Glomerular endothelial cell (primary cell): ENCODE measurements around the gene LRRC55. TPM values are rescaled to one million over a fixed set of nuclear protein-coding genes. Genes with fewer than 3 reads are reported as not detected.
"Not testable (repeated sequence)": the region's sequence is repeated elsewhere in the genome, so short reads cannot be mapped to it uniquely, and the experiment has no call there.

Experiments
- DNase-seq: peaks from one replicate; pipeline ENCODE4 v3.0.0-alpha.2; 2011; ENCODE audit warnings: low read depth, low spot score; ENCODE audit errors: extremely low read depth
- total RNA-seq: library from RNA; depleted of rRNA; stranded (reverse); fragments of >200 nt; gene quantifications from 2 replicates; pipeline ENCODE4 v1.2.3, GENCODE V29; 2015

Gene LRRC55
- total RNA-seq, 1 donor from 2014 or later: 1.3 TPM

GRCh38 chr11:57160665-57161064 is 21.1 kb upstream of the LRRC55 start:
- DNase-seq: no peak

- no peak for DNase-seq
Observed at GRCh38 chr11:57161351-57161750, 20.4 kb upstream of the LRRC55 start.

GRCh38 chr11:57162179-57162898 is 19.4 kb upstream of the LRRC55 start:
- DNase-seq: no peak

- DNase-seq: no peak
Observed at GRCh38 chr11:57163160-57163868, 18.4 kb upstream of the LRRC55 start.

- DNase-seq: no peak
Observed at GRCh38 chr11:57164317-57164716, 17.4 kb upstream of the LRRC55 start.

- DNase-seq: no peak
Observed at GRCh38 chr11:57167125-57167846, 14.5 kb upstream of the LRRC55 start.

GRCh38 chr11:57169732-57170313 is 11.9 kb upstream of the LRRC55 start:
- DNase-seq: not testable (repeated sequence)

- no peak for DNase-seq
Observed at GRCh38 chr11:57172031-57172430, 9.7 kb upstream of the LRRC55 start.

- no peak for DNase-seq
Observed at GRCh38 chr11:57174656-57175055, 7.1 kb upstream of the LRRC55 start.

- DNase-seq: no peak
Observed at GRCh38 chr11:57175478-57175877, 6.3 kb upstream of the LRRC55 start.

GRCh38 chr11:57178334-57178733 is 3.4 kb upstream of the LRRC55 start:
- no peak for DNase-seq

GRCh38 chr11:57179681-57180080 is 2.1 kb upstream of the LRRC55 start:
- DNase-seq: no peak

- no peak for DNase-seq
Observed at GRCh38 chr11:57180081-57180561, 1.6 kb upstream of the LRRC55 start.

- no peak for DNase-seq
Observed at GRCh38 chr11:57180964-57181363, 789 bp upstream of the LRRC55 start.

- DNase-seq: no peak
Observed at GRCh38 chr11:57182896-57183295, 1.1 kb downstream of the LRRC55 start.

GRCh38 chr11:57190548-57190947 is 8.8 kb downstream of the LRRC55 start:
- DNase-seq: no peak

- DNase-seq: no peak
Observed at GRCh38 chr11:57191311-57192219, 9.8 kb downstream of the LRRC55 start.

- no peak for DNase-seq
Observed at GRCh38 chr11:57192316-57192715, 10.6 kb downstream of the LRRC55 start.

- DNase-seq: no peak
Observed at GRCh38 chr11:57196596-57196995, 14.8 kb downstream of the LRRC55 start.

- no peak for DNase-seq
Observed at GRCh38 chr11:57197762-57198161, 16.0 kb downstream of the LRRC55 start.
